NB4 (cell line): ENCODE measurements around the gene CAMTA1.
A peak's percentile ranks its signal among the peaks of the same experiment; 100 is the strongest.

Source experiments
- DNase-seq: peaks from one replicate; pipeline ENCODE4 v3.0.0; 2010; ENCODE audit warnings: low read depth
- H3K4me3 ChIP-seq: one replicate; pipeline ENCODE4 v1.5.1; 2011; ENCODE audit warnings: mild to moderate bottlenecking, low read depth, low read length, moderate library complexity
- CTCF ChIP-seq: IDR thresholded peaks from one replicate; pipeline ENCODE4 v1.5.1; 2012; ENCODE audit warnings: low read depth, low read length
- MAX ChIP-seq: IDR thresholded peaks from 2 replicates; pipeline ENCODE4 v1.6.1; 2011; ENCODE audit warnings: low read depth, low read length
- MYC ChIP-seq: IDR thresholded peaks from 2 replicates; pipeline ENCODE4 v1.6.1; 2011; ENCODE audit warnings: low read depth, low read length
- POLR2A ChIP-seq: IDR thresholded peaks from 2 replicates; pipeline ENCODE4 v1.6.1; 2011; ENCODE audit warnings: mild to moderate bottlenecking; ENCODE audit not compliant: insufficient read length; ENCODE audit errors: extremely low read depth

The CAMTA1 gene

GRCh38 chr1:7754234-7754633 is 969.0 kb downstream of the CAMTA1 start:
- no peak for DNase-seq
- TF ChIP-seq CTCF (no peak), MAX (no peak), POLR2A (no peak), MYC (no peak)
- H3K4me3 ChIP-seq: no peak overlapping the region

GRCh38 chr1:7755448-7755847 is 970.2 kb downstream of the CAMTA1 start:
- TF ChIP-seq CTCF: peak; percentile 51
- no peak for TF ChIP-seq POLR2A
- TF ChIP-seq MYC: no peak
- no peak overlapping the region for H3K4me3 ChIP-seq
- DNase-seq: peak; percentile 31

DNA sequence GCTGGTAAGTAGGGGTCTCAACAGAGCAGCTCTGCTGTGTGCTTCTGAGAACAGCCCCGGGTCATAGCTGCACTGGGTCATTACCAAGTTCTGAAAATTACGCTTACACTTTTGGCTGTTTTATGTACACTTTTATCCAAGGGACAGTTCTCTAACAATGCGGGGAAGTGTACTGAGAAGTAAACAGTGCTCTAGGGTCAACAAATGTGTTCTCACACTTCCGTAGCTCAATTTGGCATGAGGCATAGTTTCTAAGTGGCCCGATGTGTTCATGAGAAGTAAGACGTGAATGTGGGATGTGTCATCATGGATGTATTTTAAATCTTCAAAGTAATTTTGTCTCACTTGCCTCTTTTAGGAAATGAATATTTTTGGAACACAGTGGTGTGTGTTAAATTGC is 975.0 kb downstream of the CAMTA1 start:
- DNase-seq: no peak
- no peak for TF ChIP-seq MYC
- TF ChIP-seq MAX: no peak
- no peak for TF ChIP-seq CTCF
- no peak for TF ChIP-seq POLR2A

GRCh38 chr1:7761103-7761502 is 975.8 kb downstream of the CAMTA1 start:
- TF ChIP-seq POLR2A: no peak
- no peak for TF ChIP-seq MYC
- no peak for TF ChIP-seq CTCF
- no peak for TF ChIP-seq MAX
- no peak overlapping the region for H3K4me3 ChIP-seq
- DNase-seq: no peak

More for the DNA sequence above, 975.0 kb downstream of the CAMTA1 start:
- no peak overlapping the region for H3K4me3 ChIP-seq

- TF ChIP-seq POLR2A (no peak), CTCF (no peak), MYC (no peak), MAX (no peak)
- H3K4me3 ChIP-seq: no peak overlapping the region
- DNase-seq: no peak
Observed at GRCh38 chr1:7767176-7767575, 981.9 kb downstream of the CAMTA1 start.

GRCh38 chr1:7768583-7768982 is 983.3 kb downstream of the CAMTA1 start:
- no peak overlapping the region for H3K4me3 ChIP-seq
- TF ChIP-seq MAX (no peak), POLR2A (no peak), CTCF (no peak), MYC (no peak)
- no peak for DNase-seq
